ENCODE data around the gene ARMC9. TPM values are rescaled to one million over a fixed set of nuclear protein-coding genes. Genes with fewer than 3 reads are reported as not detected.

Gene ARMC9
- total and polyA plus RNA-seq, 2 of the 13 experiments (the other 11 are each of a cell fraction or from before 2014, with no cell fraction given): 9.1 to 12.8 TPM

DNA sequence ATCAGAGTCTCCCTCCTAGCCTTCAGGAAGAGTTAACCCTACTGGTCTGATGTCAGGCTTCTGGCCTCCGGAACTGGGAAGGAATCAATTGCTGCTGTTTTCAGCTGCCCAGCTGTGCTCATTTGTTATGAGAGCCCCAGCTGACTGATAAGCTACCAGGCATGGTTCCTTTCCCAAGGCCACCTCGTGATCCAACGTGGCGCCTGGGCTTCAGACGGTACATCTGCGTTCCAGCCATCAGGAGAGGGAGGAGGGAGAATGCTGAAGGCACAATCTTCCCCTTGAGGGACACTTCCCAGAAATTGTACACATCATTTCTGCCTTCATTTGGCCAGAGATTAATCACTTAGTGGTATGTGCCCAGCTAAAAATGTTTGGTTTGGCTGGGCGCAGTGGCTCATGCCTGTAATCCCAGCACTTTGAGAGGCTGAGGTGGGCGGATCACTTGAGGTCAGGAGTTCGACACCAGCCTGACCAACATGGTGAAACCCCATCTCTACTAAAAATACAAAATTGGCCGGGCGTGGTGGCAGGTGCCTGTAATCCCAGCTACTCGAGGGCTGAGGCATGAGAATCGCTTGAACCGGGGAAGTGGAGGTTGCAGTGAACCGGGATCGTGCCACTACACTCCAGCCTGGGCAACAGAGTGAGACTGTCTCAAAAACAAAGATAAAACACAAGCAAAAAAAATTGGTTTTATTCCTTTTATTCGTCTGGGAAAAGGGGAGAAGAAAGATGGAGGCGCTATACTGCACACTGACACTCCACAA lies 10.5 kb upstream of the ARMC9 start (continued):
- TF ChIP-seq NONO (IDR thresholded peaks at IDR 0.05): no peak
- TF ChIP-seq NONO (CRISPR knock-in tag; conservative IDR thresholded peaks at IDR 0.05): no peak
- TF ChIP-seq, protein P1, sequence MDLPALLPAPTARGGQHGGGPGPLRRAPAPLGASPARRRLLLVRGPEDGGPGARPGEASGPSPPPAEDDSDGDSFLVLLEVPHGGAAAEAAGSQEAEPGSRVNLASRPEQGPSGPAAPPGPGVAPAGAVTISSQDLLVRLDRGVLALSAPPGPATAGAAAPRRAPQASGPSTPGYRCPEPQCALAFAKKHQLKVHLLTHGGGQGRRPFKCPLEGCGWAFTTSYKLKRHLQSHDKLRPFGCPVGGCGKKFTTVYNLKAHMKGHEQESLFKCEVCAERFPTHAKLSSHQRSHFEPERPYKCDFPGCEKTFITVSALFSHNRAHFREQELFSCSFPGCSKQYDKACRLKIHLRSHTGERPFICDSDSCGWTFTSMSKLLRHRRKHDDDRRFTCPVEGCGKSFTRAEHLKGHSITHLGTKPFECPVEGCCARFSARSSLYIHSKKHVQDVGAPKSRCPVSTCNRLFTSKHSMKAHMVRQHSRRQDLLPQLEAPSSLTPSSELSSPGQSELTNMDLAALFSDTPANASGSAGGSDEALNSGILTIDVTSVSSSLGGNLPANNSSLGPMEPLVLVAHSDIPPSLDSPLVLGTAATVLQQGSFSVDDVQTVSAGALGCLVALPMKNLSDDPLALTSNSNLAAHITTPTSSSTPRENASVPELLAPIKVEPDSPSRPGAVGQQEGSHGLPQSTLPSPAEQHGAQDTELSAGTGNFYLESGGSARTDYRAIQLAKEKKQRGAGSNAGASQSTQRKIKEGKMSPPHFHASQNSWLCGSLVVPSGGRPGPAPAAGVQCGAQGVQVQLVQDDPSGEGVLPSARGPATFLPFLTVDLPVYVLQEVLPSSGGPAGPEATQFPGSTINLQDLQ (CRISPR knock-in tag; IDR thresholded peaks at IDR 0.05): no peak
- no peak for TF ChIP-seq FOXP1 (IDR thresholded peaks at IDR 0.05)
- TF ChIP-seq FOXP1 (CRISPR knock-in tag; IDR thresholded peaks at IDR 0.05): peak; percentile 36; the same call in 1 of the 2 replicates
- TF ChIP-seq NR2C2 (CRISPR knock-in tag; IDR thresholded peaks at IDR 0.05; ENCODE audit: borderline replicate concordance): no peak
- peak; percentile 46; the same call in 1 of the 2 replicates for TF ChIP-seq RNF2 (conservative IDR thresholded peaks at IDR 0.05; ENCODE audit: low read depth)
- TF ChIP-seq SNAPC4 (CRISPR knock-in tag; IDR thresholded peaks at IDR 0.05): no peak
- TF ChIP-seq, protein P2, sequence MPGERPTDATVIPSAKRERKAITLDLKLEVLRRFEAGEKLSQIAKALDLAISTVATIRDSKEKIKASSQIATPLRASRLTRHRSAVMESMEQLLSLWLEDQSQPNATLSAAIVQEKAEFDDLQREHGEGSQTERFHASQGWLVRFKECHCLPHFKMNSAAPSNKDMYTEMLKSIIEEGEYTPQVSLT (CRISPR knock-in tag; IDR thresholded peaks at IDR 0.05; ENCODE audit: borderline replicate concordance, low read depth): no peak
- TF ChIP-seq ZSCAN21 (CRISPR knock-in tag; IDR thresholded peaks at IDR 0.05; ENCODE audit: borderline replicate concordance): no peak
- peak; percentile 31; the same call in 1 of the 2 replicates for TF ChIP-seq CBX5 (CRISPR knock-in tag; IDR thresholded peaks at IDR 0.05; ENCODE audit: borderline replicate concordance)
- peak; percentile 85 for TF ChIP-seq ZMYM3 (CRISPR knock-in tag; IDR thresholded peaks at IDR 0.05)
- TF ChIP-seq ZNF674 (CRISPR knock-in tag; IDR thresholded peaks at IDR 0.05; ENCODE audit: low read depth): no peak
- TF ChIP-seq ZNF773 (CRISPR knock-in tag; IDR thresholded peaks at IDR 0.05; ENCODE audit: borderline replicate concordance): no peak
- TF ChIP-seq HOXA5 (CRISPR knock-in tag; IDR thresholded peaks at IDR 0.05): peak; percentile 63; the same call in 1 of the 2 replicates
- TF ChIP-seq YEATS4 (CRISPR knock-in tag; IDR thresholded peaks at IDR 0.05; ENCODE audit: borderline replicate concordance): peak; percentile 53; the same call in 1 of the 2 replicates
- TF ChIP-seq ZNF513 (CRISPR knock-in tag; conservative IDR thresholded peaks at IDR 0.05): no peak
- 0 out of 2 replicates have a peak, but pooled peaks have one; percentile 28 for TF ChIP-seq ZNF556 (CRISPR knock-in tag; IDR thresholded peaks at IDR 0.05; ENCODE audit: borderline replicate concordance)

All from HepG2 (cell line).